CD4-positive, alpha-beta memory T cell (primary cell): ENCODE results near the gene ZFP90. TPM values are rescaled to one million over a fixed set of nuclear protein-coding genes. Genes with fewer than 3 reads are reported as not detected.

Source experiments
- CTCF ChIA-PET: fragments of 350-600 bp; sonication (Branson Sonifier 250); formaldehyde crosslinking; loops from one replicate; lab custom pipeline; 2021; ENCODE audit warnings: inconsistent platforms; ENCODE audit not compliant: partially characterized antibody; lab: Charles Lee
- POLR2A ChIA-PET: fragments of 350-600 bp; sonication (Branson Sonifier 250); formaldehyde crosslinking; loops from one replicate; lab custom pipeline; 2021; ENCODE audit not compliant: partially characterized antibody; lab: Charles Lee
- DNase-seq, 5 donors: peaks; one replicate each; pipeline versions ENCODE4 v3.0.0 to v3.0.0-alpha.2; 2020 to 2022; ENCODE audit warnings: mixed read lengths in 1 of 5
- H3K27ac ChIP-seq: one replicate; pipeline ENCODE4 v1.7.0; 2013; ENCODE audit warnings: low read depth, low read length
- H3K27me3 ChIP-seq: 2 replicates; pipeline ENCODE4 v1.7.0; 2013; ENCODE audit warnings: mild to moderate bottlenecking, low read length, moderate library complexity; ENCODE audit not compliant: insufficient read depth
- H3K36me3 ChIP-seq: 2 replicates; pipeline ENCODE4 v1.7.0; 2013; ENCODE audit warnings: mild to moderate bottlenecking, low read length, moderate library complexity; ENCODE audit not compliant: insufficient read depth
- H3K4me1 ChIP-seq: 2 replicates; pipeline ENCODE4 v1.7.0; 2013; ENCODE audit warnings: mild to moderate bottlenecking, low read length, moderate library complexity; ENCODE audit not compliant: insufficient read depth
- H3K4me3 ChIP-seq, 2 donors: one replicate each; pipeline ENCODE4 v1.7.0; 2013; ENCODE audit warnings: low read length in 2 of 2, mild to moderate bottlenecking in 1 of 2
- H3K9me3 ChIP-seq, 2 donors: one replicate each; pipeline ENCODE4 v1.7.0; 2013; ENCODE audit warnings: low read length in 2 of 2, control low read depth in 1 of 2; ENCODE audit not compliant: control insufficient read depth in 1 of 2
- H3K27ac Mint-ChIP-seq, 7 donors: one replicate each; pipeline ENCODE4 v1.8.0; 2020 to 2021; ENCODE audit warnings: mixed read lengths in 7 of 7, mild to moderate bottlenecking in 6 of 7, inconsistent platforms in 3 of 7, moderate library complexity in 3 of 7
- H3K27me3 Mint-ChIP-seq, 2 donors: one replicate each; pipeline ENCODE4 v1.8.0; 2020 to 2021; ENCODE audit warnings: mixed read lengths in 2 of 2
- H3K36me3 Mint-ChIP-seq, 2 donors: one replicate each; pipeline ENCODE4 v1.8.0; 2020 to 2021; ENCODE audit warnings: mixed read lengths in 2 of 2, inconsistent platforms in 1 of 2, mild to moderate bottlenecking in 1 of 2
- H3K4me1 Mint-ChIP-seq, 4 donors: one replicate each; pipeline ENCODE4 v1.8.0; 2020 to 2021; ENCODE audit warnings: mixed read lengths in 4 of 4, mild to moderate bottlenecking in 1 of 4
- H3K4me3 Mint-ChIP-seq, 8 donors: one replicate each; pipeline ENCODE4 v1.8.0; 2020 to 2021; ENCODE audit warnings: mixed read lengths in 8 of 8, mild to moderate bottlenecking in 7 of 8, moderate library complexity in 6 of 8, inconsistent platforms in 3 of 8
- H3K9me3 Mint-ChIP-seq, 8 donors: one replicate each; pipeline ENCODE4 v1.8.0; 2020 to 2021; ENCODE audit warnings: mixed read lengths in 8 of 8, mild to moderate bottlenecking in 5 of 8, inconsistent platforms in 3 of 8, moderate library complexity in 1 of 8
- intact Hi-C: fragments of 100-400 bp; cut with micrococcal nuclease; formaldehyde crosslinking; loops from one replicate; pipeline ENCODE4 v1.15.1; 2023
- polyA plus RNA-seq, 2 donors: library from polyadenylated mRNA; unstranded; fragments of 300-500 nt; fragmentation: Illumina TruSeq; gene quantifications; one replicate each; pipeline ENCODE4 v1.2.3, GENCODE V29; 2021
- total RNA-seq, 2 experiments: library from RNA; stranded (reverse); gene quantifications; one replicate each; pipeline ENCODE4 v1.2.3, GENCODE V29; 2021

ZFP90 gene
- total and polyA plus RNA-seq, 4 experiments from 2014 or later = 20.2 to 55.3 (median 40.0) TPM

- intact Hi-C loops = no loop called here
- H3K27ac Mint-ChIP-seq = no peak overlapping the region
- Histone ChIP-seq H3K27me3 (no peaks in the 10 kb centered on the region), H3K9me3 (peaks cover 0 to 48% of the 10 kb centered on the region in 2 donors), H3K27ac (no peak overlapping the region), H3K36me3 (no peaks in the 10 kb centered on the region), H3K4me3 (no peak overlapping the region), H3K4me1 (no peaks in the 10 kb centered on the region)
- peaks cover 0 to 96% (median 85%) of the 10 kb centered on the region in 8 donors for H3K9me3 Mint-ChIP-seq
- ChIA-PET CTCF (interaction anchor here (1.2 to 3.2 kb wide), 3 partner anchors 16 to 54 kb away, joined by 3 to 14 read pairs (median 4); no protein-coding TSS in a partner anchor), POLR2A (interaction anchor here (0.5 to 1.2 kb wide), 2 partner anchors 8 to 614 kb away, joined by 3 read pairs; no protein-coding TSS in a partner anchor)
- H3K4me3 Mint-ChIP-seq = peak overlapping the region in 1 of 8 donors; percentile 10
- DNase-seq = no peak
- H3K27me3 Mint-ChIP-seq = no peaks in the 10 kb centered on the region
- H3K36me3 Mint-ChIP-seq = peaks cover 49 to 56% of the 10 kb centered on the region in 2 donors
- peaks cover 0 to 2% (median 0%) of the 10 kb centered on the region in 4 donors for H3K4me1 Mint-ChIP-seq
Observed at GRCh38 chr16:68574479-68574878, 35.4 kb downstream of the ZFP90 start.

- Mint-ChIP-seq H3K36me3 (peaks cover 44 to 52% of the 10 kb centered on the region in 2 donors), H3K4me1 (no peaks in the 10 kb centered on the region), H3K4me3 (no peak overlapping the region), H3K27me3 (no peaks in the 10 kb centered on the region), H3K9me3 (peaks cover 0 to 94% (median 82%) of the 10 kb centered on the region in 8 donors), H3K27ac (no peak overlapping the region)
- no peak overlapping the region for H3K4me3 ChIP-seq
- peaks cover 0 to 47% of the 10 kb centered on the region in 2 donors for H3K9me3 ChIP-seq
- CTCF ChIA-PET = interaction anchor here (1.2 to 3.2 kb wide), 3 partner anchors 15 to 54 kb away, joined by 3 to 14 read pairs (median 4); no protein-coding TSS in a partner anchor
- H3K36me3 ChIP-seq = no peaks in the 10 kb centered on the region
- no peak for DNase-seq
- no peak overlapping the region for H3K27ac ChIP-seq
- POLR2A ChIA-PET = no interaction called here
- H3K4me1 ChIP-seq = no peaks in the 10 kb centered on the region
- no peaks in the 10 kb centered on the region for H3K27me3 ChIP-seq
- intact Hi-C loops = no loop called here
Observed at GRCh38 chr16:68575082-68575481, 36.0 kb downstream of the ZFP90 start.

- peaks cover 40 to 41% of the 10 kb centered on the region in 2 donors for H3K36me3 Mint-ChIP-seq
- Histone ChIP-seq H3K27me3 (no peaks in the 10 kb centered on the region), H3K9me3 (peaks cover 0 to 36% of the 10 kb centered on the region in 2 donors), H3K4me3 (no peak overlapping the region), H3K27ac (no peak overlapping the region), H3K4me1 (no peaks in the 10 kb centered on the region), H3K36me3 (no peaks in the 10 kb centered on the region)
- ChIA-PET CTCF (interaction anchor here (3.2 kb wide), 1 partner anchor 13 kb away, joined by 14 read pairs; no protein-coding TSS in a partner anchor), POLR2A (no interaction called here)
- H3K9me3 Mint-ChIP-seq = peaks cover 0 to 89% (median 73%) of the 10 kb centered on the region in 8 donors
- no peak overlapping the region for H3K27ac Mint-ChIP-seq
- H3K4me3 Mint-ChIP-seq = peak overlapping the region in 1 of 8 donors; percentile 26
- H3K27me3 Mint-ChIP-seq = no peaks in the 10 kb centered on the region
- intact Hi-C loops = no loop called here
- DNase-seq = no peak
- H3K4me1 Mint-ChIP-seq = no peaks in the 10 kb centered on the region
Observed at GRCh38 chr16:68577352-68577853, 38.3 kb downstream of the ZFP90 start.

GRCh38 chr16:68590201-68590994, 51.3 kb downstream of the ZFP90 start:
- peaks cover 0 to 20% (median 9%) of the 10 kb centered on the region in 8 donors for H3K9me3 Mint-ChIP-seq
- peaks cover 1% of the 10 kb centered on the region in 2 donors for H3K27me3 Mint-ChIP-seq
- ChIA-PET CTCF (interaction anchor here (0.6 to 3.3 kb wide), 20 partner anchors 9 to 1358 kb away, joined by 3 to 61 read pairs (median 5); partner anchors contain the start of gene ZFP90), POLR2A (interaction anchor here (1.2 to 1.4 kb wide), 2 partner anchors 48 to 55 kb away, joined by 3 read pairs; no protein-coding TSS in a partner anchor)
- Histone ChIP-seq H3K36me3 (no peaks in the 10 kb centered on the region), H3K27ac (no peak overlapping the region), H3K27me3 (no peaks in the 10 kb centered on the region), H3K9me3 (no peaks in the 10 kb centered on the region), H3K4me3 (no peak overlapping the region), H3K4me1 (no peaks in the 10 kb centered on the region)
- peak; percentile 22 to 42 (median 33) for DNase-seq
- no peak overlapping the region for H3K27ac Mint-ChIP-seq
- H3K36me3 Mint-ChIP-seq = peaks cover 0 to 1% of the 10 kb centered on the region in 2 donors
- peak overlapping the region in 6 of 8 donors; percentile 29 to 73 (median 49) for H3K4me3 Mint-ChIP-seq
- H3K4me1 Mint-ChIP-seq = peaks cover 0 to 4% (median 3%) of the 10 kb centered on the region in 4 donors
- intact Hi-C loops = no loop called here

- POLR2A ChIA-PET = no interaction called here
- peaks cover 0 to 4% (median 3%) of the 10 kb centered on the region in 4 donors for H3K4me1 Mint-ChIP-seq
- H3K27ac ChIP-seq = no peak overlapping the region
- no peaks in the 10 kb centered on the region for H3K36me3 ChIP-seq
- DNase-seq = peak in 4 of 5 donors; percentile 14 to 39 (median 30)
- intact Hi-C loops = loop anchor here (2.0 kb wide), 1 partner anchor 64 kb away; no protein-coding TSS in a partner anchor
- peaks cover 0 to 16% (median 9%) of the 10 kb centered on the region in 8 donors for H3K9me3 Mint-ChIP-seq
- no peak overlapping the region for H3K27ac Mint-ChIP-seq
- H3K4me1 ChIP-seq = no peaks in the 10 kb centered on the region
- no peak overlapping the region for H3K4me3 ChIP-seq
- CTCF ChIA-PET = interaction anchor here (1.0 to 3.3 kb wide), 3 partner anchors 64 to 71 kb away, joined by 3 to 61 read pairs (median 23); no protein-coding TSS in a partner anchor
- H3K27me3 ChIP-seq = no peaks in the 10 kb centered on the region
- H3K36me3 Mint-ChIP-seq = peaks cover 0 to 1% of the 10 kb centered on the region in 2 donors
- peak overlapping the region in 1 of 8 donors; percentile 3 for H3K4me3 Mint-ChIP-seq
- peaks cover 1% of the 10 kb centered on the region in 2 donors for H3K27me3 Mint-ChIP-seq
- no peaks in the 10 kb centered on the region for H3K9me3 ChIP-seq
Observed at GRCh38 chr16:68592466-68593337, 53.6 kb downstream of the ZFP90 start.

GRCh38 chr16:68596266-68596665, 57.2 kb downstream of the ZFP90 start:
- Histone ChIP-seq H3K27ac (no peak overlapping the region), H3K4me3 (no peak overlapping the region), H3K36me3 (no peaks in the 10 kb centered on the region), H3K4me1 (no peaks in the 10 kb centered on the region), H3K27me3 (no peaks in the 10 kb centered on the region), H3K9me3 (no peaks in the 10 kb centered on the region)
- Mint-ChIP-seq H3K36me3 (no peaks in the 10 kb centered on the region), H3K27me3 (peaks cover 0 to 1% of the 10 kb centered on the region in 2 donors), H3K9me3 (peaks cover 0 to 12% (median 6%) of the 10 kb centered on the region in 8 donors), H3K4me1 (peaks cover 0 to 2% (median 0%) of the 10 kb centered on the region in 4 donors), H3K27ac (no peak overlapping the region), H3K4me3 (no peak overlapping the region)
- ChIA-PET CTCF (interaction anchor here (3.3 kb wide), 1 partner anchor 68 kb away, joined by 23 read pairs; no protein-coding TSS in a partner anchor), POLR2A (no interaction called here)
- no peak for DNase-seq
- intact Hi-C loops = no loop called here
